ENCODE data around the gene MS4A8.
"Not testable (repeated sequence)": the region's sequence is repeated elsewhere in the genome, so short reads cannot be mapped to it uniquely, and the experiment has no call there.

MS4A8 gene

GRCh38 chr11:60754887-60755286 is 55.5 kb downstream of the MS4A8 start:
- no peak for DNase-seq
- no peak overlapping the region for H3K4me3 ChIP-seq (ENCODE audit: low read depth, low read length)
- H3K9me3 ChIP-seq (ENCODE audit: severe bottlenecking), result no peaks in the 10 kb centered on the region
- peaks cover 5% of the 10 kb centered on the region for H3K27me3 ChIP-seq (ENCODE audit: insufficient read depth, low read depth, severe bottlenecking)
- no peak overlapping the region for H3K27ac ChIP-seq
- no peaks in the 10 kb centered on the region for H3K36me3 ChIP-seq
- TF ChIP-seq CTCF (IDR thresholded peaks at IDR 0.05; ENCODE audit: low read depth, low read length), result no peak

- peak; percentile 68 for TF ChIP-seq CTCF (IDR thresholded peaks at IDR 0.05; ENCODE audit: low read depth, low read length)
- Histone ChIP-seq H3K27me3 (ENCODE audit: insufficient read depth, low read depth, severe bottlenecking) (peaks cover 5% of the 10 kb centered on the region), H3K27ac (no peak within 1 kb of the TSS), H3K4me3 (ENCODE audit: low read depth, low read length) (no peak within 1 kb of the TSS), H3K9me3 (ENCODE audit: severe bottlenecking) (no peaks in the 10 kb centered on the region), H3K36me3 (no peaks in the 10 kb centered on the region)
- DNase-seq, result peak; percentile 26
Measured at GRCh38 chr11:60756307-60757032, 57.1 kb downstream of the MS4A8 start, which contains the start of gene MS4A15. MS4A15 (plus strand) TSS chr11:60756867; CDS start chr11:60763734, 6,867 bp downstream.

- no peak for DNase-seq
- Histone ChIP-seq H3K4me3 (ENCODE audit: low read depth, low read length) (no peak overlapping the region), H3K9me3 (ENCODE audit: severe bottlenecking) (no peaks in the 10 kb centered on the region), H3K27me3 (ENCODE audit: insufficient read depth, low read depth, severe bottlenecking) (peaks cover 5% of the 10 kb centered on the region), H3K27ac (no peak overlapping the region), H3K36me3 (no peaks in the 10 kb centered on the region)
- no peak for TF ChIP-seq CTCF (IDR thresholded peaks at IDR 0.05; ENCODE audit: low read depth, low read length)
Measured at GRCh38 chr11:60757231-60757800, 57.9 kb downstream of the MS4A8 start.

GRCh38 chr11:60758671-60759070 is 59.3 kb downstream of the MS4A8 start:
- not testable (repeated sequence) for H3K27ac ChIP-seq; H3K36me3 ChIP-seq; H3K27me3 ChIP-seq (ENCODE audit: insufficient read depth, low read depth, severe bottlenecking); H3K9me3 ChIP-seq (ENCODE audit: severe bottlenecking); DNase-seq; H3K4me3 ChIP-seq (ENCODE audit: low read depth, low read length)

- not testable (repeated sequence) for DNase-seq; H3K36me3 ChIP-seq; H3K27ac ChIP-seq; H3K27me3 ChIP-seq (ENCODE audit: insufficient read depth, low read depth, severe bottlenecking); H3K9me3 ChIP-seq (ENCODE audit: severe bottlenecking); H3K4me3 ChIP-seq (ENCODE audit: low read depth, low read length)
Measured at GRCh38 chr11:60759438-60760225, 60.2 kb downstream of the MS4A8 start.

GRCh38 chr11:60761436-60762190 is 62.2 kb downstream of the MS4A8 start:
- no peak for TF ChIP-seq CTCF (IDR thresholded peaks at IDR 0.05; ENCODE audit: low read depth, low read length)
- Histone ChIP-seq H3K27ac (no peak overlapping the region), H3K9me3 (ENCODE audit: severe bottlenecking) (no peaks in the 10 kb centered on the region), H3K4me3 (ENCODE audit: low read depth, low read length) (no peak overlapping the region), H3K36me3 (no peaks in the 10 kb centered on the region), H3K27me3 (ENCODE audit: insufficient read depth, low read depth, severe bottlenecking) (no peaks in the 10 kb centered on the region)
- DNase-seq, result no peak
